Amniotic stem cell (primary cell): ENCODE results near the gene PPM1A.

Source experiments
- DNase-seq: peaks from one replicate; lab custom pipeline; 2025; lab: John Stamatoyannopoulos, UW

The PPM1A gene

DNA sequence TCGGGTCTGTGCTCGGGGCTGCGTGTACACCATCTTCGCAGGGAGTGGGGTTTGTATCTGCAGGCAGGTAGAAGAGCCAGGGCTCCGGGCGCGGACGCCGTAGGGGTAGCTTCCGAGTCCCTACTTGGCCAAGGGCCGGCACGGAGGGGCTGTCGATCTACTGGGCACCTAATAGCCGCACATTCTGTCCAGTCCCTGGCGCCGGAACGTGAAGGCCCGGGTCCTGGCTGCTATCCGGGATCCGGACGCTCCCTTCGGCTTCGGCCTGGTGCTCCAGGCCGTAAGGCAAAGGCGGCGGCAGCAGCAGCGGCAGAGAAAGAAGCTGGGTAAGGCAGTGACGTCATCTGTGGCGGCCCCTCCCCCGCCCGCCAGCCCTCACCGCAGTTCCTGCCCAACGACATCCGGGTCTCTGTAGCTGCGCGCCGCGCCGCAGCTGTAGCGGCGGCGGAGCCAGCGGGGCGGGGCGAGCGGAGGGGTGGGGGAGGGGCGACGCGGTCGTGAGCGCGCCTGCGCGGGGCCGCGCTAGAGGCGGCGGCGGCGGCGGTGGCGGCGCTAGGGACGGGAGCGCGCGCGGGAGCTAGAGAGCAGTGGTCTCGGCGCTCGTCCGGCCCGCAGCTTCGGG lies at the start of gene PPM1A:
PPM1A (plus strand) TSS at position 525 of the 622 bp plus-strand sequence. CDS start 33,483 bp downstream, outside the sequence.
- peak; percentile 74 for DNase-seq

DNA sequence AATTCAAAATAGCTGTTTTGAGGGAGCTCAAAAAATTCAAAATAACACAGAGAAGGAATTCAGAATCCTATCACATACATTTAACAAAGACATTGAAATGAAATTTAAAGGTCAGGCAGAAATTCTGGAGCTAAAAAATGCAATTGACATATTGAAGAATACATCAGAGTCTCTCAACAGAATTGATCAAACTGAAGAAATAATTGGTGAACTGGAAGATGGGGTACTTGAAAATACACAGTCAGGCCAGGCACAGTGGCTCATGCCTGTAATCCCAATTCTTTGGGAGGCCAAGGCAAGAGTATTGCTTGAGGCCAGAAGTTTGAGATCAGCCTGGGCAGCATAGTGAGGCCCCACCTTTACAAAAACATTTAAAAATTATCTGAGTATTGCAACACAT lies 49.7 kb upstream of the PPM1A start:
- no peak for DNase-seq

DNA sequence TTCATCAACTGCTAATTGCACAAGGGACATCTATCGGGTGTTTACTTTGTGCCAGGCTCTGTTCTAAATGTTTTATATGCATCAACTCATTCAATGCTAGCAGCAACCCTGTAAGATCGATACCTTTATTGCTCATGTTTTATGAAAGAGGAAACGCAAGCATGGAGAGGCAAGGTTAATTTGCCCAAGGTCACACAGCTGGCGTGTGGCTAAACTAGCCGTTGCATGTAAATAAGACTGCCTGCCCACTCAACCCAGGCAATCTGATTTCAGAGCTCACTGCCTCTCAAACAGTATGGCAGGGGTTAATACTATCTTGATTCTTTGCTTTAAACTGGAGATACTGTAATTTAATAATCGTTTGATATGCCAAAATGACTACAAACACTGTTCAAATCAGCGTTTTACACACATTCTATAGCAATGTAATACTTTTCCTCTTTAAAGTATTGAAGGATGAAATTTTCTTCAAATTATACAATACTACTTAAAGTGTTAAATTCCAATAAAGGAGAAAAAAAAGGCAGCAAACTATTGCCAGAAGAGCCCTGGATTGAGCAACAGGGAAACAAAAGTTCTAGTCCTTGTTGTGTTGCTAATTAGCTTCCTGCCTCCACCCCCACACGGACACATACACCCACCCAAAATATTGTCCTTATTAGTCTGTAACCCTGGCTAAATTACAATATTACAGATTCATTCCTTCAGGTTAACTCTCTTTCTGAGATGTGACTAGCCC lies 44.7 kb upstream of the PPM1A start:
- no peak for DNase-seq

DNA sequence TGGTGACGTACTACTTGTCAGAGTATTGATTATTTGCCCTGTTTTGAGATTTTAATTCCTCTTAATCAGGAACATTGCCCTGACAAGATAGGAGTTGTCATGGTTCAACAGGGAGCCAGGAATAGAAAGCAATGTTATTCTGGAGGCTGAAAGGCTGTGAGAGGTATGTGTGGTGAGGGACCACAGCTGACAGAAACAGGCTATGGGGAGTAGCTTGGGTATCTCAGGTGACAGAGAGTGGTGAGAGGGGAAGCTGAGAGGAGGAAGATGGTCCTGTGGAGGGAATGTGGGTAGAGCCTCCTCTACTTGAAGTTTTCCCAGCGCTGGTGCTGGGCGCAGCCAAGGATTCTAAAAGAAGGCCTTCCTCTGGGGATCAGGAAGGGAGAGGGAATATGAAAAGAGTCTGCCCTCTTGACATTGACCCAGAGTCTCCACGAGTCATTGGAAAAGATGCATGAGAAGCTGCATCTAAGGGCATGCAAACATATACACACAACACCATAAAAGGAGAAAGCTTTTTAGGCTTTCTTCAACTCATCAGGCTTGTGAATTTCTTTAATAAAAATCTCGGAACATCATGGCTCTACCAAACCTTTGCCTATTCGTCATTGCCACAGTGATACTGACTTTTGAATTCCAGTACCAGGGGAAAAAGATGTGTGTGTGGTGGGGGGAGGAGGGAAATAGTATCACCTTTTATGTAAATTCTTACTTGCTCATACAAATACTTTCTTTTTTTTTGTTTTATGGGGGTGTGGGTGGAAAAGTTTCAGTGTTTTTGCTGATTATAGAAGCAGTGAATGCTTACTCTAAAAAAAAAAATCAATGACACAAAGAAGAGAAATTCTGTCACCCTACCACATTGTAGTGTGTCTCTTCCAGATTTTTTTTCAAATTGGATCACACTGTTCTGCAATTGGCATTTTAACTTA lies 43.9 kb upstream of the PPM1A start:
- DNase-seq = no peak

DNA sequence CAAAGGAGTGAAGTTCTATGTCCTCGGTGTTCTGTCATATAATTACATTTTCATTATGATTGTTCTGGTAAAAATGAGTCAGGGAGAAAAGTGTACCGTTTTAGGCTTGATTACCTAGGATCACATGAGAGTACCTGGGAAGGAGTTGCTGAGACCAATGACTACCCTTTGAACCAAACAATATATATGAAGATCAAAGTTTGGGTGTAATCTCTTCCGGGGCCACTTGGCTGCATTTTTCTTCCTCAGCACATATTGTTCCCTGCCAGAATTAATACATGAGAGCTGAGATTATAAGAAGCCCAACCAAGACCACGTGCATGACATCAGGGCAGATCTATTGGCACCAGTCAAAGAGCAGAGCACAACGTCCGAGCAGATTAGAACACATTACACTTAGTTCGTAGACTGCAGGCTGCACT lies 42.8 kb upstream of the PPM1A start:
- DNase-seq = no peak

DNA sequence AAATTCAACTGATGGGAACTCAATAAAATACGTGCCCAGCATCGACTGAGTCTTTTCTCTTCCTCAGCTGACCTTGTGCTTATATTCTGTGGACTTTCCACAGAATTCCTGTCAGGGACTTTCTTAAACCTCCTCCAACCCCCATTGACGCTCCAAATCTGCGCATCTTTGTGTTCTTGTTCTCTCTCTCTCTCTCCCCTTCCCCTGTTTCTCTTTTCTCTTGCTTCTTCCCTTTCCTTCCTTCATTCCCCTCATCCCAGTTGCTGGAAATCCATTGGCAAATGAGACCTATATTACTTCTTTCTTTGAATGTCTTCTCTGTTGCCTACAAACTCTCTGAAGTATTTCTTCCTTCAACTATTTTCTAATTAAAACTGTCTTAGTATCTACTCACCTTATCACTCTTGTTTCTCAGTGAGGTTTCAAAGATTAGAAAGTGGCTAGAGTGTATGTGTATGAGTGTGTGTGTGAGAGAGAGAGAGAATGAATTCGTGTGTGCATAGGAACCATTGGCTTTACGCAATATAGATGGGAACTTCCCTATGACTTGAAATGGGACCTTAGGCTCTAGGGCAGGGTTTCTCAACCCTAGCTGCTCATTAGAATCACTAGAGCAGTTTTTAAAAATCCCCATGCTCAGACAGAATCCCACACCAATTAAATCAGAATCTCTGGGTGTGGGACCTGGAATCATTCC lies 42.0 kb upstream of the PPM1A start:
- no peak for DNase-seq

DNA sequence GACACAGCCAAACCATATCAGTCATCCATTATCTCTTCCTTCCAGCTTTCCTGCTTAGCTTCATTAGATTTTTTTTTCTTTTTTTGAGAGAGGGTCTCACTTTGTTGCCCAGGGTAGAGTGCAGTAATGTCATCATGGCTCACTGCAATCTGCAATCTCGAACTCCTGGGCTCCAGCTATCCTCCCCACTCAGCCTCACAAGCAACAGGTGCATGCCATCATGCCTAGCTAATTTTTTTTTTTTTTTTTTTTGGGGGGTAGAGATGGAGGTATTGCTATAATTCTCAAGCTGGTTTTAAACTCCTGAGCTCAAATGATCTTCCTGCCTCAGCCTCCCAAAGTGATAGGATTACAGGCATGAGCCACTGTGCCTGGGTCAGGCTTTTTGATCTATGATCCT lies 38.3 kb upstream of the PPM1A start:
- DNase-seq = no peak

DNA sequence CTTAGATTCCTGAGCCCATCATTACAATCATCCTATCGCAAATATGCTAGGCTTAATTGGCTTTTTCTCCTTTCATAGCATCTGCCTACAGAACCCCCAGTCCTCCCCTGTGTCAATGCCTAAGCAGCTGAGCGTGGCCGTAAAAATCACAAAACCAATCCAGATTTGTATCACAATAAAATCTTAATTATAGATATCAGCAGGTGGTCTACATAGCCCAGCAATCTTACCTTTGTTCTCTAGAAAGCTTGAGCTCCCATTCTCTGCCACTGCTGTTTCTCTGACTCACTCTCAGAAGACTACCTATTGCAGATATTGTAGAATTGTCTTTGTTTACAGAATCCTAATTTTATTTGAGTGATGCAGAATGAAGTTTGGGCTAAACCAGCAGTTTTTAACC lies 37.9 kb upstream of the PPM1A start:
- no peak for DNase-seq

DNA sequence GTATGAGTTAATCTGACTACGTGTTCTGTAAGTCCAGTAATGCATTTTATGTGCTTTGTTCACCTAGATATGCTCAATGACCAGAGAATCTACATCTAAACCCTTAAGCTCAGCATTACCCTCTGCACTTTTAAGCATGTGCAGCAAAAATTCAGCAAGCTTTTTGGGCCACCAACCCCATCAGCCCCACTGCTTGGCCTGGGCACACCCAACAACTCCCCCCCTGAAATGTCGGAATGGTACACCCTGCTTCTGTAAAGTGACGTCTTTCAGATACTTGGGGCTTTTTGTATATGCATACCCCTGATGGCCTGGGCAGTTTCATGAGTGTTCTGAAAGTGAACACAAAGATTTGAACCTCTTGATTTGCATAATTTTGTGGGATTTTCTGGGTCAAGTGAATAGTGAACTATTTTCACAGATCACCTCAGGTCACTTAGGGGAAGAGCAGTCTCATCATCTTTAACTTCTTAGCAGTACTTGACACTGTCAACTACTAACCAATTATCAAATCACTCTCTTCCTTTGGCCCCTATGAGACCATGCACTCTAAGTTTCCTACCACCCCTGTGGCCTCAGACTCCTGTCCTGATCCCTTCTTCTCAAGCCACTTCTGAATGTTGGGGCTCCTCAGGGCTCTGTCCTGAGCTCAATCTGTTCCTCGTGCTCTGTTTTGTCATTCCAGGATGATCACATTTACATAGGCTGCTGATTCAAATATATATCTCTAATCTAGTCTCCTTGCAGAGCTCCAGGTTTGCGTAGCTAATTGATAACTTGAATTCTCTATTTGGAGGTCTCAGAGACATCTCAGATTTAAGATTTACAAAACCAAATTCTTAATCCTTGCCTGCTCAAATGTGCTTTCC lies 36.3 kb upstream of the PPM1A start:
- DNase-seq = no peak

DNA sequence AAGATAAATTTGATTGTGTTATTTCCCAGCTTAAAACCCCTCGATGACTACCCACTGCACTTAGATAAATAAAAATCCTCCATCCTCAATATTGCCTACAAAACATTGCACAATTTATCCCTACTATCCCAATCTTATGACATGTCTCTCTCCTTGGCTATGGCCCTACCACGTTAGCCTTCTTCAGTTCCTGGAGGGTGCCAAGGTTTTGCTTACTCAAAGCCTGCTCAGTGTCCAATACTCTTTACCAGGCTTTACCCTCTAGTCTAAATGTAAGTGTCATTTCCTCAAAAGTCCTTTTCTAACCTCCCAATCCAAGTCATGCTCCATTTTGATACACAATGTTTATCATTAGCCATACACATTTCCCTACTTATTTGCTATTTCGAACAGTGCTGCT lies 35.0 kb upstream of the PPM1A start:
- no peak for DNase-seq

DNA sequence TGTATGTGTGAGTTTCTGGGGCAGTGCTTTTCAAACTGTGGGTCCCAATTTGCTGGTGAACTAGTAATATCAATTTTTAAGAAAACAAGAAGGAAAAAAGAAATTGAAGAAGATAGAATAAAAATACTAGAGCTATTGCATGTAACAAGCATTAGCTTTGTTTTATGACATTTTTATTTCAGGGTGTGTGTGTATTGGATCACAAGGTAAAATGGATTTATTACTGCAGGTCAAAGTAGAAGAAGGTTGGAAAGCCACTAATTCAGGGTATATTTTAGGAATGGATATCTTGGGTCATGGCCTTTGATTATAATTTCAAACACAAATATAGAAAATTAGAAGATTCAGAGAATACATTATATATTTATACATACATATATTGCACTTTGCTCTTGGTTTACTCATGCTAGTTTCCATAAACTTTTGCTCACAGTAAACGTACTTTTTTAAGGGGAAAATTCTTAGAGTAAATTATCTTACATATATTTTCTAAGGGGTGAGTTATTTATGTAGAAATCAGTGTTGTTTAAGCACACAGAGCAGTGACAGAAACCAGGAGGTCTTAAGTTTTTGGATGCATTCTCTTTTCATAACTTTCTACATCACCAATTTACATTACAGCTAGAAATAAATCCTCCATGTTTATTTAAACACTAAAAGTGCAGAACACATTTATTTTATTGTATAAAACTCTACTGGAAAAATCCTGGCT lies 34.5 kb upstream of the PPM1A start:
- no peak for DNase-seq

DNA sequence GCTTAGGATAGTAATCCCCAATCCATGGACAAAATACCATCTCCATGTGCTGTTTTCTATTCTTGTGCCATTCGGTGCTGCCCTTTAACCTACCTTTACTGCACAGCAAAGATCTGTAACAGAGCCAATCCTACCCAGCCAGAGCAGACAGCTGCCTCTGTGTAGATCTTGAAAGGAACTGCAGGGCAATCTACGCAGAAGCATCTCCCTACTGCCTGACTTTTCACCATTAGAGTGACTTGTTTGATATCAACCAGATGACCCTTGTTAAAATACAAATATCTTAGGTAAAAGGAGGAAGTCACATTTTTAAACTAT lies 33.9 kb upstream of the PPM1A start:
- no peak for DNase-seq

DNA sequence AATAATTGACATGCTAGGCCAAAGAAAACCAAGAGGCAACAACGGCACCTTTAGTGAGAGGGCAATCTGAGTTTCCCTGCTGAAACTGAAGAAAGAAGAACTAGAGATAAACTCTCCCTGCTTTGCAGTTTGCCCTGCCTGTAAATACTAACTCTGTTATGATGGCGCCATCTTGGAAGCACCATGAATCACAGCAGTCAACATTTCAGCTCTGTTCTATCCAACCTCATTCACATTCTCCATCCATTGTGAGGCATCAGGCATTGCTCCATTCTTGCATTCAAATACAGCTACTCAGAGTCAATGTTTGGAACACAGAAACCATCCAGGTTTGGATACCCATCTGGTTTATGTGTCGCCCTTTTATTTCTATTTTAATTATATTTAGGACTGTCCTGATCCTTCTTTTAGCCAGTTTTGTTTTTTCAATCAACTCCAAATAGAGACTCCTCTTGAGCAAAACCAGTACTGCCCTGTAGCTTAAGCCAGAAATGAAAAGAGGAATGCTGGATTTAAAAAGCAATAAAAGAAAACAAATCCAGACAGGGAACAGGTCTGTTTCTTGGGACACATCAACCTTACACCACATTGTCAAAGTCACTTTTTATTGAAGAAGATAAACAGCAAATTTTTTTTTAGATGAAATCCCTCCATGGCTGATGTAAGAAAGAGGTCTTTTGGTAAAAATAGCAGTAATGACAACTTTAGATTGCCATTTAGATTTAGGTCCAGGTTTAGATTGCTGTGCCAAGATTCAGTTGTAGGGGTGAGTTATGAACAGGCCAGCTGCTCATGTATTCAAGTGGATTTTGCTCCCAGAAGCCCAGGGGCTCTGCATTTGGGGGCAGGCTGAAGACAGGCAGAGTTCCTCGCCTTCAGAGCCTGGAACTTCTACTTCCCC lies 33.3 kb upstream of the PPM1A start:
- no peak for DNase-seq

DNA sequence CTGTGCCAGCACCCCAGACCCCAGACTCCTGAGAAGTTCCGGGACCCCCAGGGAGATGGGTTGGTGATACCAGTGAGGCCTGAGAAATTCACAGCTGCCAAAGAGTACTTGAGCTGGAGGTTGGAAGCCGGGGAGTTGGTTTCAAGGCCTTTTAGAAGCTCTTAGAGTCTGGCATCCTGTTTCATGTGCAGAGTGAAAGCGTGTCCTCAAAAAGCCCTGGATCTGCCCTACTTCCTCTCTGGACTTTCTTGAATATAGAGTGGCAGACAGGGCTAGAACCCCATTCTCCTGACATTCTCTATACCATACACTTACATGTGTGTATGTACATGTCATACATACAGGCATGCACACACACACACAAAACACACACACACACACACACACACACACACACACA lies 31.3 kb upstream of the PPM1A start:
- no peak for DNase-seq

DNA sequence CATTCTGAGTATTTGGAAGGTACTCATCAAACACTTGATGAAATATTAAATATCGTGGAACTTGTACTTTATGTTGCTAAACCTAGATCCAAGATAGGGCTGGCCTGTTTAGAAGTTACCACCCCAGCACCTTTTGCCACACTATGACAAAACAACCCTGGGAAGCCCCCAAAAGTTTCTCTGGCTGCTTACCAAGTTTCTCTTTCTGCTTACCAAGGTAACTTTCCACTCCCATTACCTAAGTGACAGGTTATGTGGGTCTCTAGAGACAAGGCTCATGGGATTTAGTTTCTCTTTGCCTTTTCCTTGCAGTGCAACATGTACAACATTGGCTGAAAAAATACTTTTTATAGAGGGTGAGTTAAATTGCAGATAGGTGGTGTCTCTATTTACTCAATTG lies 28.9 kb upstream of the PPM1A start:
- DNase-seq = no peak

DNA sequence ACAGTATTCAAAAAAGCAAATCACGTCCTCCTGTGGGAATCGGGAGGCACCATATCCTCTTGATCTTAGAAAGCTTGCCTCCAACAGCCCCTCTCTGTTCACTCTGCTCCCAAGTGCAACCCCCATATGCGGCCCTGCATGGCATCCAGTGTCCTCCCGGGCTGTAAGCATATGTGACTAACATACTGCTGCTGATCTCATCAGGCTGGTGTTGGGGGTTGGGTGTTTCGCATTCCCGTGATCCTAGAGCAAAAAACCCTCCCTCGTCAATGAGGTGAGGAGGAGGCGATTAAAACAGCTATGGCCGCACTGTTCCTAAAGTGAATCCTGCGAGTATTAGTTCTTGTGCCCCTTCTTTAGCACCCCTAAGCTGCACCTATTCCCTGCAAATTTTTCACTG lies 28.1 kb upstream of the PPM1A start:
- DNase-seq = no peak

DNA sequence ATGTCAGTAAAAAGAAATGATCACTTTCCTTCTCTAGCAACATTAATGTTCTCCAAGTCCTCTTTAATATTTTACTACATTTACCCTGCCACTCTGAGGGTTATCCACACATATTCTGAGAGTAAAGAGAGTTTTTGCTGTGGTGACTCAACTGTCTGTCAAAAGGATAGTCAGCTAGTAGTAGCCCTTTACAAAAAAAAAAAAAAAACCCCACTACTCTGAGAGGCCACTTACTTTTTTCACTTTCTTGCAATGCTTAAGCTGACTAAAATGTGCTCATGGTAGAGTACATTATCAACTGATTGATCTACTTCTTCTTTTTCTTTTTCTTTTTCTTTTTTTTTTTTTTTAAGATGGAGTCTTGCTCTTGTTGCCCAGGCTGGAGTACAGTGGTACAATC lies 27.6 kb upstream of the PPM1A start:
- no peak for DNase-seq

DNA sequence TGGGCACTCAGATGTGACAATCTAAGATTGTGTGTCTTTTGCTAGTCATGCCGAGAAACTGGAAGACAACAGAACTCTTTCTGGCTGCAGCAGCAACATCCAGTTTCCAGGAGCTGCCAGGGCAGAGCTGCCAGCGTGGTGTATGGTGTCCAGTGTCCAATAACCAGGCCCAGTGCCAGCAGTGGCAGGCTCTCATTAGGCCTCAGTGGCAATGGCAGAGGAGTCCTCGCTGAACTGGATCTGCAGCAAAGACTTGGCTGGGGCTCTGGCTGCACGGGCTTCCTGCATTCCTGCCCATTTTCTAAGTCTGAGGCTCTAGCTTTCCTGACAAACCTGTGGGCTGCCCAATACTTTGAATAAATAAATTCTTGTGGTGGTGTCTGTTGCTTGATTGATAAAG lies 26.2 kb upstream of the PPM1A start:
- DNase-seq = no peak

DNA sequence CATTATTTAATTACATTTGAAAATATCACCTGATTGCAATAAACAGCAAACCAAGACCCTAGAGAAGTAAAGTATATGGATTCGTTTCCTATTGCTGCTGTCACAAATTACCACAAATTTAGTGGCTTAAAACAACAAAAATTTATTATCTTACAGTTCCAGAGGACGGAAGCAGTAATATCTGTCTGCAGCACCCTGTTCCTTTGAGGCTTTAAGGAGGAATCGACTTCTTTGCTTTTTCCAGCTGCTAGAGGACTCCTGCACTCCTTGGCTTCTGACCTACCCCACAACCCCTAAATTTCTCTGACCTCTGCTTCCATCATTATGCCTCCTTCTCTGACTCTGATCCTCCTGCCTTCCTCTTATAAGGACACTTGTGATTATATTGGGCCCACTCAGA lies 23.8 kb upstream of the PPM1A start:
- no peak for DNase-seq

DNA sequence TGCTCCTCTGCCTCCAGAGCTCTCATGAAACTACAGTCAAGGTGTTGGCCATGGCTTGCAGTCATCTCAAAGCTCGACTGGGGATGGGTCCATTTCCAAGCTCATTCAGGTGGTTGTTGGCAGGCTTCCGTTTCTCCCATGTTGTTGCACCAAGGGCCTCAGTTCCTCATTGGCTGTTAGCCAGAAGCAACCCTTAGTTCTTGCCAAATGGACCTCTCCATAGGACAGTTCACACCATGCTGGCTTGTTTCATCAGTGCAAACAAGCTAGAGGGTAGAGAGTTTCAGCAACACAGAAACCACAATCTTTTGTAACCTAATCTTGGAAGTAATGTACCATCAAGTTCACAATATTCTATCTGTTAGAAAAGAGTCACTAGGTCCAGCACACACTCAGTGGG lies 22.7 kb upstream of the PPM1A start:
- DNase-seq = no peak
